Renal pelvis (tissue), 4 donors: ENCODE results near the gene AUH. TPM values are rescaled to one million over a fixed set of nuclear protein-coding genes. Genes with fewer than 3 reads are reported as not detected.
"Not testable (repeated sequence)": the region's sequence is repeated elsewhere in the genome, so short reads cannot be mapped to it uniquely, and the experiment has no call there.

Experiments
- DNase-seq: peaks from one replicate; pipeline ENCODE4 v3.0.0-alpha.2; 2013
- polyA plus RNA-seq, 3 donors: library from polyadenylated mRNA; unstranded; fragments of 120-200 nt; gene quantifications; one replicate each; pipeline ENCODE4 v1.2.1, GENCODE V29; 2013; ENCODE audit not compliant: insufficient read length in 3 of 3

The AUH gene
- polyA plus RNA-seq, 3 donors, result 32.2 to 40.8 (median 40.3) TPM

- DNase-seq, result no peak
Observed at GRCh38 chr9:91386765-91387164, 25.0 kb upstream of the AUH start.

DNA sequence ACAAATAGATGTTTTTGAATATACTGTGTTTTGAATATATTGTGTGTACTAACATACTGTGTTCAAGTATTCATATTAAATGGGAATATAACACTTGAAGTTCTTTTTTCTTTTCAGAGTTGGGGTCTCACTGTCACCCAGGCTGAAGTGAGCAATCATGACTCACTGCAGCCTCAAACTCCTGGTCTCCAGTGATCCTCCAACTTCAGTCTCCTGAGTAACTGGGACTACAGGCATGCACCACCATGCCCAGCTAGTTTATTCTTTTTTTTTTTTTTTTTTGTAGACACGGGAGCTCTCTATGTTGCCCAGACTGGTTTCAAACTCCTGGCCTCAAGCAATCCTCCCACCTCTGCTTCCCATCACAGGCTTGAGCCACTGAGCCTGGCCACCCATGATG, 23.2 kb upstream of the AUH start:
- DNase-seq, result no peak

- no peak for DNase-seq
Observed at GRCh38 chr9:91383577-91383976, 21.9 kb upstream of the AUH start.

GRCh38 chr9:91382298-91382697, 20.6 kb upstream of the AUH start:
- DNase-seq, result no peak

DNA sequence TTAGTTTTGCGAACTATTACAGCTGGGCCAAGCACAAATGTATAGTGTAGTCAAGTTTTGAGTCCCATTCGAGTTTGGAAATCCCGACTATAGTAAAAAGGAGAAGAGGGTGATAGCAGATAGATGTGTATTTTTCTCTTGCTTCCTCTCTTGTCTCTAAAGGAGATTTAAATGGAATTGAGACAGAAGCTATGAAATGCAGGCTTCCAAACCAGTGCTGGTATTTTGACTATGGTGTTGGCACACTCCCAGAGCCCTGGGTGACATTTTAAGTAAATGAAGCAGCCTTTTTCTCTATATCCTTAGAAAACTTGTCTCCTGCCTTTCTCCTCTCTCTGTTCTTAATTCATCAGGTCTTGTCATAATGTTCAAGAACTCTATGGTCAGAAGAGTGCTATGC, 17.7 kb upstream of the AUH start:
- DNase-seq, result no peak

DNA sequence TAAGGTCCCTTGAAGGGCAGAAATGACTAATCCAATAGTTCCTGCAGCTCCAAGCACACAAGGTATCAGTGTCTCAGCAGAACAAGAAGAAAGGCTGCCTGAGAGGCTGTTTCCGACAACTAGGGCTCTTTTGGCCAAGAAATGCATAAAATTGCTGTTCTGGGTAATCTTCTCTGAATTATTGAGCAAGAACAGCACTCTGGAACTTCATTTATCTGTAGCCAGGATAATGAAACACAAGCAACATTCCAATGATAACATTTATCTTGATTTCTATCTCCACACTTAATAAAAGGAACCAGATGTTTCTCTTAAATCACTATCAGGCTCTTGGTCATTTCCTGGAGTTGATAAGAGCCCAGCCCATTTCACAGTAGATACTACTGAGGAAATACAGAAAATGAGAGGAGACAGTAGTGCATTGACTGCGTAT, 17.0 kb upstream of the AUH start:
- no peak for DNase-seq

DNA sequence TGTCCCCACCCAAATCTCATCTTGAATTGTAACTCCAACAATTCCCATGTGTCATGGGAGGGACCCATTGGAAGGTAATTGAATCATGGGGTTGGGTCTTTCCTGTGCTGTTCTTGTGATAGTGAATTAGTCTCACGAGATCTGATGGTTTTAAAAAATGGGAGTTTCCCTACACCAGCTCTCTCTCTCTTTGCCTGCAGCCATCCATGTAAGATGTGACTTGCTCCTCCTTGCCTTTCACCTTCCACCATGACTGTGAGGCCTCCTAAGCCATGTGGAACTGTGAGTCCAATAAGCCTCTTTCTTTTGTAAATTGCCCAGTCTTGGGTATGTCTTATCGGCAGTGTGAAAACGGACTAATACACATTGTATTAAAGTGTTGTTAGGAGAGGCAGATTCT, 16.3 kb upstream of the AUH start:
- not testable (repeated sequence) for DNase-seq

DNA sequence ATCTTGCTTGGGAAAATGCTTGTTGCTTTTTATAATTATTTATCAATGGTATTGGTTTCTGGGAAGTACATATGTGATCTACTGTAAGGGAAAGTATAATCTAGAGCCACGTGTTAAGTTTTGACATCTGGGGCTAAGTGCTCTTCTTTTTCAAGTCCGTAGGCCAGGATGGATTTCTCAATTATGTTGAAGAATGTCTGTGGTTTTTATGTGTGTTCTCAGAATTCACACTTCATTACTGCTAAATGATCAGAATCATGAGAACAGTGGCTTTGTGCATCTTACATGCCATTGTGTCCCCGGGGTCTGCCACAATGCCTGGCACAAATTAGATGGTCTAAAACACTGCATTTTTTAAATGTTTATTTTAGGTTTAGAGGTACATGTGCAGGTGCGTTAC, 14.5 kb upstream of the AUH start:
- no peak for DNase-seq

- DNase-seq, result no peak
Observed at GRCh38 chr9:91374939-91375338, 13.2 kb upstream of the AUH start.

GRCh38 chr9:91371894-91372293, 10.2 kb upstream of the AUH start:
- DNase-seq, result no peak

DNA sequence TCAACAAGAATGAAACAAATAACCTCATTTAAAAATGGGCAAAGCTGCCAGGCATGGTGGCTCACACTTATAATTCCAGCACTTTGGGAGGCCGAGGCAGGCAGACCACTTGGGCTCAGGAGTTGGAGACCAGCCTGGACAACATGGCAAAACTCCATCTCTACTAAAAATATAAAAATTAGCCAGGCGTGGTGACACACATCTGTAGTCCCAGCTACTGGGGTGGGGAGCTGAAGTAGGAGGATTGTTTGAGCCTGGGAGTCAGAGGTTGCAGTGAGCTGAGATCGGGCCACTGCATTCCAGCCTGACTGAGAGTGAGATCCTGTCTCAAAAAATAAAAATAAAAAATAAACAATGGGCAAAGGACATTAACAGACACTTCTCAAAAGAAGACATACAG, 8.3 kb upstream of the AUH start:
- DNase-seq, result not testable (repeated sequence)

DNA sequence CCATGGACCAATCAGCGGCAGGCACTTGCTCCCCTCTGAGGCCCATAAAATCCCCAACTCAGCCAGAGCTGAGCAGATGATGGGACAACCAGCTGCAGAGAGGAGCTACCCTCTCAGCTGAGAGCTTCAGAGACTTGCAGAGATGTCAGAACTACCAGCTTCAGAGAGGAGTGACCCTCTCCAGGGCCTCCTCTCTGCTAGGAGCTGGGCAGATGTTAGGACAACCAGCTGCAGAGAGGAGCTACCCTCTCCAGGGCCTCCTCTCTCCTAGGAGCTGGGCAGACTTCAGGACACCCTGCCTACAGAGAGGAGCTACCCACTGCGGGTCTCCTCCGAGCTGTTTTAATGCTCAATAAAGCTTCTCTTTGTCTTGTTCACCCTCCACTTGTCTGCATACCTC, 3.0 kb upstream of the AUH start:
- no peak for DNase-seq

GRCh38 chr9:91364005-91364404, 2.3 kb upstream of the AUH start:
- no peak for DNase-seq

GRCh38 chr9:91362051-91362611, 413 bp upstream of the AUH start:
- DNase-seq, result no peak

DNA sequence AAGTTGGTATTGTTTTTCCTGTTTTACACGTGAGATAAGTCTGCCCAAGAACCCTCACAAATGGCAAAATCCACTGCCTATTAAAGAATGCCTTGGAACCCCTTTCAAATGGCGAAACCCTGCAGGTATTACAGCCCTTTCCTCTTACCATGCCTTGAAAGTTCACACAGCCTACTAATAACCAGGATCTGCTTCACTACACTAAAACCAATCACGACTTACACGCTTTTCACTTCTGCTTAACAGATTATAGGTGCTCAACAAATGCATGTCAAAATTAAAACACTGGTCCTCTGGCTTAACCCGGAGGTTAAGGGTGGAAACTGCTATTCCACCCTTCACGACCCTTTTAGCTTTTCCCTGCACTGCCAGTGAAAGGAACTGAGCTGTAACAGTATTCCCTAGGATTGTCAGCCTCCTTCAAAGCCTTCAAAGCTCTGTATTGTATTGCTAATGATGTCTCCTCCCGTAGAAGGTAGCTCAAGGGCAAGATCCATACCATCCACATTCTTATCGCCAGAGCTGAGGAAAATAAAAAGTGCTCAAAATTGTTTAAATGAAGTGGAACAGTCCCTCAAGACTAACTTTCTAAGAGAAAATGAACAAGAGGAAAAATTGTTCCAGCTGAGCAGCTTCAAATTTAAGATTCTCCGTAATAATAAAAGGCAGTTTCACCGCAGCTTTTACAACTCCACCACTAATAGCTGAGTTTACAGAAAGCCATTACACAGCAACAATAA, 997 bp downstream of the AUH start:
- peak; percentile 12 for DNase-seq

DNA sequence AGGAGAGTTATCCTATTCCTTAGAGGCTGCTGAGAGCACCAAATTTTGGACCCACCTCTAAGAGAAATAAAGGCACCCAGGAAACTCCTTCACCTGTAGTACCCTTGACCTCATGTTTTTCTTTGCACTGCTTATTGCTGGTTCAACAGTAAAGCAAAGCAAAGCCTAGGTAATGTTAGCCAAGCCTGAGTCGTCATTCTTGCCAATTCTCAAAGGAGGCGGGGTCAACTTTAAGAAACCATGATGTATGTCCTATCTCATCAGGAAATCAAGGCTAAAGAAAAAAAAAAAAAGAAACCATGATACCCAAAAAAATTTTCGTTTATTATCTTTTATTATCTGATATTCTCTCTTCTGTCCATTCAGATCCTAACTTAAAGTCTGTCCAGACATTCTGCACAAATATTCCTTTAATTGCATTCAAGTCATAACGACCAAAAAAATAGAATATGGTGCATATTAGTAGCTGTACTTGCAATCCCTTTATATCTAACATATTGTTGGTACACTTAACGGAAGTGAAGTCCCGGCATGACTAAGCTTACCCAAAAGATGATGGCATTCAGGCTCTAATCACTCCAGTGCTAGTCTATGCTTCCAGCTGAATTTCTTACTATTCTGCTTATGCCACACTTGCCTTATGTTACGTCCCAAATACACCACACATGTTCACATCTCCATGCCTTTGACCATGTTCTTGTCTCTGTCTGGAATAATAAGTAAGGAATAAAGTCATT, 1.8 kb downstream of the AUH start:
- DNase-seq, result no peak

GRCh38 chr9:91359083-91359482, 2.6 kb downstream of the AUH start:
- no peak for DNase-seq

DNA sequence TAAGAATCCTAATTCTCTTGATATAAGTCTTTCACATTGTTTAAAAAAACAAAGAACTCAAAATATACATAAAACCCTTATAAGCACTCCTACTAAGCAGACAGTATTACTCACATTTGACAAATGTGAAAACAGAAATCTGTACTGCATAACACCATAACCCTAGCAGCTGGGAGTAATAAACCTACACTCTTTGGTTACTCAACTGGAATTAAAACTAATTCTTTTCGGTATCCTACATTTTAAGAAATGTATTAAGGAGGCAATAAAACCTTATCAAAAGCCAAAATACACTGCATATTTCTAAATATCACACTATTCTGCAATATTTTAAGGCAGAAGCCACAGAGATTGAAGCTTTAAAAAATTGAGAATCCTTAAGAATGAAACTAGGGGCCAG, 6.8 kb downstream of the AUH start:
- DNase-seq, result no peak

- DNase-seq, result no peak
Observed at GRCh38 chr9:91349115-91349555, 12.6 kb downstream of the AUH start.

DNA sequence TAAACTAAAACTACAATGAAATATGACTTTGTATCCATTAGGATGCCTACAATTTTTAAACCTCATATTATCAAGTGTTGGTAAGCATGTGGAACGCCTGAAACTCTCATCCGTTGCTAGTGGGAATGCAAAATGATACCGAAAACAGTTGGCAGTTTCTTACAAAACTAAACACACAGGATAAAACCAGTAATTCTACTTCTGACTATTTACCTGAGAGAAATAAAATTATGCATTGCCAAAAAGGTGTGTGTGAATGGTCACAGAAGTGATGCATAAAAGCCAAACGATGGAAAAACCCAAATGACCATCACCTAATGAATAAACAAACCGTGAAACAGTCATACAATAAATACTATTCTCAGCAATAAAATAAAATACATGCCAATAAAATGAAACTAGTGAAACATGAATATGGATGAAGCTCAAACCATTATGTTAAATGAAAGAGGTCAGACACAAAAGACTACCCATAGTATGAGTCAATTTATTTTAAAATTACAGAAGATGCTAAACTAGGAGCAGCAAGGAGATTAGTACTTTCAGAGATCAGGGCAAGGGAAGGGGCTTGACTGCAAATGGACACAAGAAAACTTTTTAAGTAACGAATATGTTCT, 13.4 kb downstream of the AUH start:
- DNase-seq, result no peak

DNA sequence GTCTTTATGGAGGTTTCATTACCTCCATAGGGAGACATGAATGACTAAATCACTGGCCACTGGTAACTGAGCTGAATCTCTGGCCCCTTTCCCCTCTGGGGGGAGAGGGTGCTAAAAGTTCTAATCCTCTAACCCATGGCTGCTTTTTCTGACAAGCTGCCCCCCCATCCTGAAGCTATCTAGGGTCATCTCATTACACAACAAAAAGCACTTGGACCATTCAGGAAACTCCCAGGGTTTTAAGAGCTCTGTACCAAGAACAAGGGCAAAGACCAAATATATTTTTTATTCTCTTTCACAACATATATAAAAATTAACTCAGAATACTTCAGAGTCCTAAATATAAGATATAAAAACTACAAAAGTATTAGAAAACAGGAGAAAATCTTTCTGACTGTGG, 14.3 kb downstream of the AUH start:
- no peak for DNase-seq

DNA sequence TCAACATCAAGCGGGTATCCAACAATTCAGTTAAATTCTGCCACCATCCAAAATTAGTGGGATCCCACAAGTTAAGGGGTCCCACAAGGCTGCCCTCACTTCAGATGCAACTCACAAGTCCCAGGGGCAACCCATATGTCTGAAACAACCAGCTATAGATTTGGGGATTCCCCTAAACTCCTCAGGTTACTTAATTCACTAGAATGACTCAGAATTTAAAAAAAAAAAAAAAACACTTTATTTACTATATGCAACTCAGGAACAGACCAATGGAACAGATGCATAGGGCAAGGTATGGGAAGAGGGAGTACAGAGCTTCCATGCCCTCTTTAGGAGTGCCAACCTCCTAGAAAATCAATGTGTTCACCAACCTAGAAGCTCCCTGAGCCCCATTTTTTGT, 15.1 kb downstream of the AUH start:
- DNase-seq, result no peak

DNA sequence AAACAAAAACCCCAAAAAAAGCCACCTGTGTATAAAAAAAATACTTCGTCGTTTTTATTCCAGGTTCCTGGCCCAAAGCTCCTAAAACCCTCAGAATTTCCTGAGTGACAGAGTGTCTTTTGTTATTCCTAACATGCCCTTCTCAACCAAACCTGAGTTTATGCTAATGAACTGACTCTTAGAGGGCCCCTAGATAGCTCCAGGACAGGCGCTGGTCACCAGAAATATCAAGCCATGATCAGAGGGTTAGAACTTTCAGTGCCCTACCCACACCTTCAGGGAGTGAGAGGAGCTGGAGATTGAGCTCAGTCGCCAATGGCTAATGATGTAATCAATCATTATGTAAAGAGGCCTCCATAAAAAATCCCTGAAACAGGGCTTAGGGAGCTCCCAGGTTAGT, 15.7 kb downstream of the AUH start:
- no peak for DNase-seq
